GM19397 (cell line): ENCODE measurements around the gene ADGRD2.
A peak's percentile ranks its signal among the peaks of the same experiment; 100 is the strongest.
"Not testable (repeated sequence)": the region's sequence is repeated elsewhere in the genome, so short reads cannot be mapped to it uniquely, and the experiment has no call there.

Source experiments
- ATAC-seq: cut with Tn5 transposase; IDR thresholded peaks from one replicate; pipeline ENCODE4 v1.9.1; 2021; ENCODE audit warnings: mild to moderate bottlenecking, moderate library complexity; ENCODE audit not compliant: unreplicated experiment

ADGRD2 gene

DNA sequence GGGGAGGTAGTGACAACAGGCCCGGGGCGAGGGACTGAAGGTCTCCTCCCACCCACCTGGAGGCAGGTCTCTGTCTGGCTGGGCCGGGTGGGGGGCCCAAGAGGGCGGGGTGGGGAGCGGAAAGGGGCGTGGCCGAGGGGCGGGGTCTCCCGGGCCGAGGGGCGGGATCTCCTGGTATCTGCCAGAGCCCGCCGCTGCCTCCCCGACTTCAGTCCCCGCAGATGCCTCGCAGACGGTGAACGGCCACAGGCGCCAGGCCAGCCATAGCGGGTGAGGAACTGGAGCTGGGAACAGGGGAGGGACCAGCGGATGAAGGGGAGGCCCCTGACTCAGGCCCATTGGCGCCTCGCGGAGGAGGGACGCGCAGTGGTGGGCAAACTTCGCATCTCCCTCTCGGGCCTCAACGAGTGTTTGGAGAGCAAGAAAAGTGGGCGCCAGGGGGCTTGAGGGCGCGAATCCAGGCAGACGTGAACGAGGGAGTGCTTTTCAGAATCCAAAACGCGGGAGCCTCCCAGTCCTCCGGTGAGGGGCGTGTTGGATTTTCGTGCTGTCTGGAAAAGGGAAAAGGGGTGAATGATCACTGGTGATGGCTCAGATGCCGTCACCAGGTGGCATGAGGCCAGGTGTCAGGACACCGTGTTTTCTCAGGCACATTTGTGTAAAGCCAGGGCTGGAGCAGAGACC, at the start of gene ADGRD2:
Gene ADGRD2, plus strand, starts transcription at position 211 of the 684 bp plus-strand sequence. CDS start 1,216 bp downstream, outside the sequence.
- no peak for ATAC-seq

DNA sequence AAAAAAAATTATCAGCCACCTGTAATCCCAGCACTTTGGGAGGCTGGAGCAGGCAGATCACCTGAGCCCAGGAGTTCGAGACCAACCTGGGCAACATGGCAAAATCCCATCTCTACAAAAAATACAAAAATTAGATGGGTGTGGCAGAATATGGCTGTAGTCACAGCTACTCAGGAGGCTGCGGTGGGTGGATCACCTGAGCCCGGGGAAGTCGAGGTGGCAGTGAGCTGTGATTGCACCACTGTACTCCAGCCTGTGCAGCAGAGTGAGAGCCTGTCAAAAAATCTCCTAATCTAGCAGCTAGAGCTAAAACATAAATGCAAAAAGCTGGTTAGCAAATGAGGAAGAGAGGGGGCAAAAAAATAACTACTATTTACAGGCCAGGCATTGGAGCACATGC, 47.0 kb upstream of the ADGRD2 start:
- no peak for ATAC-seq

DNA sequence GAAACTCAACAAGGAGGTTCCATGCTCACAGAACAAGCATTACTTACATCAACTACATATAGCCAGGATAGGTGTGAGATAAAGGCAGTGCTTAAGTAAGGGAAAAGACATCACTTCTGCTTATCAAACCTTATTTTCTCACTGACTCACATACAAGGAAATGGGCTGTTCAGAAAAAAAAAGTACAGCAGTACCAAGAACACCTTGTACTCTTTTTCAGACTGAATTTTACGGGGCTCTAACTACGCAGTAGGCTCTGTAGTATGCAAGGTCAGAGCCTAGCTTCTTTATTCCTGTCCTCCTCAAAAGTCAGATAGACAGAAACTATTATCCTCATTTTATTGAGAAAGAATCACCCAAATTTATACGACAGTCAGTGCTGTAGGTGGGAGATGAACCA, 40.8 kb upstream of the ADGRD2 start:
- ATAC-seq, result no peak

- ATAC-seq, result no peak
These were observed 39.8 kb upstream of the ADGRD2 start for GRCh38 chr9:124410321-124410913.

DNA sequence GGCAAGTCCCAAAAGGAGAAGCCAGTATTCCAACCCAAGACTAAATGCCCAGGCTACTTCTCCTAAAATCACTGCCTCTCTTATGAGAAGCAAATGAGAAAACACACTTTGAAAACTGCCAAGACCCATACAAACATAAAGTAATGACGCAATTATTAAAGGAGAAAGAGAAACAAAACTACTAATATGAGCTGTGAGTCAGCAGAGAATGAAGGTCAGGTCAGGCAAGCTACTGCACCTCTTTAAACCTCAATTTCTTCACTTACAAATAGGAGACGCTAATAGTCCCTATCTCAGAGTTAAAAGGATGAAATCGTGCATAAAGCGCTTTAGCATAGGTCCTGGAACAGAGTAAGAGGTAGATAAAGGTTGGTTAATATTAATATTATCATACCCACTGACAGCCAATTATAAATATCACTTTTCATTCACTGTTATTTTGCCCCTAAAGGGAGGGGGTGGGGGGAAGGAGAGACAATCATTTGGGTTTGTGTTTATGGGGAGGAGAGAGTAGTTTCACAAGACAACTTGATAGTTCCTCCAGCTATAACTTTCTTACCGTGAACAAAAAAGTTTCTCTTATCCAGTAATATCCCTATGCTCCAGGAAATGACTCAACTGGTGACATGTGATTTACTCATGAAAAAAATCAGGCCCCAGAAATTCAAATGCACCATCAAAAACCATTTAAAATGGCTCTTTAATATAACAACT, 38.6 kb upstream of the ADGRD2 start:
- no peak for ATAC-seq

DNA sequence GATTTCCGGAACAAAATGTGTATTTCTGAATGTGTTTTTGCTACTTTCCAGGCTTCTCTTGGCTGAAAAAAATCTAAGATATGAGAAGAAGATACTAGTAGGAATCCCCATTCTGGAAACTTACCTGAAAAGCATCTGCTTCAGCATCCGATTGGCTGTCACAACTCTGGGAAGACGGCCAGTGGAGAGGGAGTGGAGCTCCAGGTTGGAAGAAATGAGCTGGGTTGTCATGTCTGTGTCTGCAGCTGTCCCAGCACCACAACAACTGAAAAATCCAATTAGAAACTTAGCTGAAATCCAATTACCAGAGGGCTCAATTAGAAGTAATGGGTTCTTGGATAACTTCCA, 38.0 kb upstream of the ADGRD2 start:
- no peak for ATAC-seq

DNA sequence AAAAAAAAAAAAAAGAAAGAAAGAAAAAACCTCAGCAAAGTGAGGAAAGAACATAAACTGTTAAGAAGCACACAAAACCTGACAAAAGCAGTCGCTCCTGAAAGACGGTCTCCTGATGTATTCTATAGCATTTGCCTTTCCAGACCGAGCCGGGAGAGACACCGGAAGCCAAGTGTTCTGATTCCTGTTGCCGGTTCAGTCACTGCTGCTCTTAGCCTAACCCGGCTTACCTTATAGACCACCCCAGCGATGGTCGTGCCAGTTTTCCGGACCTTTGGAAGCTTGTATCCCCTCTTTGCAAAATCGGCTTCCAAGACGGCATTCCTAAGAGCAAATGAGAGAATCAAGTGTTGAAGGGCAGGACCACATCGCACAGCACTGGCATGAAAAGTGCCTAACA, 35.6 kb upstream of the ADGRD2 start:
- ATAC-seq, result no peak

GRCh38 chr9:124415102-124415851, 35.0 kb upstream of the ADGRD2 start, which contains the start of gene PSMB7:
TSS of gene PSMB7 (minus strand) at chr9:124415442. CDS start at chr9:124415425, 17 bp downstream.
- peak; percentile 90 for ATAC-seq

DNA sequence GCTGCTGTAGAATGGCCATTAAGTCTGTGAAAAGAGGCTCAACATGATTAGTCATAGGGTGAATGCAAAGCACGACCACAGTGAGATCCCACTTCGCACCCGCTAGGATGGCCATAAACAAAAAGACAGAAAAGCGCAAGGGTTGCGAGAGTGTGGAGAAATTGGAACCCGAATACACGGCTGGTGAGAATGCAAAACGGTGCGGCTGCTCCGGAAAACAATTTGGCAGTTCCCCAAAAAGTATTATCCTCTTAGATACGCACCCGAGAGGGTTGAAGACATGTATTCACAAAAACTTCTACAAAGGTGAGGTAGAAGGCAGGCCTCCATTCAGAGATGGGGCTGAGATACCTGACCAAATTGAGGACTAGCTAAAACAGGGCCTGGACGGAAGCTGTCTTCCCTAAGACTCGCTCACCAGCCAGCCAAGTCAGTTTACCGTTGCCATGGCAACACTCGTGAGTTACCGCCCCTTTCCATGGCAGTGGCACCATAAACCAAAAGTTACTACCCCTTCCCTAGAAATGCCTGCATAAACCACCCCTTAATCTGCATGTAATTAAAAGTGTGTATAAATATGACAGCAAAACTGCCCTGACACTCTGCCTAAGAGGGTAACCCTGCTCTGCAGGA, 34.3 kb upstream of the ADGRD2 start:
- ATAC-seq, result no peak

- no peak for ATAC-seq
These were observed 30.3 kb upstream of the ADGRD2 start for GRCh38 chr9:124419832-124420489.

GRCh38 chr9:124420991-124421543, 29.2 kb upstream of the ADGRD2 start:
- no peak for ATAC-seq

GRCh38 chr9:124423155-124423554, 27.1 kb upstream of the ADGRD2 start:
- ATAC-seq, result no peak

DNA sequence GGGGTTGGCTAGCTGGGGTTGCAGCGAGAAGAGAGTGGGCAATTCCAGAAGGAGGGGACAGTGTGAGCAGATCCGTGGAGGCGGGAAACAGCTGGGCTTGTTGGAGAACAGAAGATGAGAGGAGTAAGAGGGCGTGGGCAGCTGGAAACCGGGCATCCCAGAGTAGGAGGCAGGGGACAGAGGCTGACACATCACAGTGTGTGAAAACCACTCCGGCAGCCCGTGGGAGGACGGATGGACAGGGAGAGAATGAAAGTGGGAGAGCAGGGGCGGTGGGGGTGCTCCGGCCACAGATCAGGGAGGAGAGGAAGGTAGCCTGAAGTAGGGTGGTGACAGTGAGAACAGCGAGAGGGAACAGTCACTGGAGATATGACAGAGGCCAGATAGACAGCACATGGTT, 26.7 kb upstream of the ADGRD2 start:
- no peak for ATAC-seq

GRCh38 chr9:124425733-124426132, 24.5 kb upstream of the ADGRD2 start:
- not testable (repeated sequence) for ATAC-seq

- no peak for ATAC-seq
These were observed 23.9 kb upstream of the ADGRD2 start for GRCh38 chr9:124426361-124426760.

DNA sequence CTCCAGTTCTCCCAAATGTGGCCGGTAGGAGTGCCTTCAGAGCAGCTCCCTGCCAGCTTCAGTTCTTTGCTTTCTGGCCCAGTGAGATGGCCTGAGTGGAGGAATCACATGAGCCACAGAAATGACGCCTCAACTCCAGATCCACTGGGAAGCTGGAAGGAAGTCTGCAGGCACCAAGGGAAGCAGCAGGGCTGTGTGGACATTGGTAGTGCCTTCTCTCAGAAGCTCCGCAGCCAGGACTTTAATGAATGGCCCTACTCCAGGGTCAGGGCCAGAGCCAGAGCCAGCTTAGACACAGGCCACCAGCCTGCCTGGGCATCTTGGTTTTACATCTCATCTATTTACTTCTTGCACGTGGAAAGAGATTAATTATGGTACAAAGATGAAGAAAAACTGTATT, 23.0 kb upstream of the ADGRD2 start:
- no peak for ATAC-seq

- no peak for ATAC-seq
These were observed 21.3 kb upstream of the ADGRD2 start for GRCh38 chr9:124428751-124429529.

DNA sequence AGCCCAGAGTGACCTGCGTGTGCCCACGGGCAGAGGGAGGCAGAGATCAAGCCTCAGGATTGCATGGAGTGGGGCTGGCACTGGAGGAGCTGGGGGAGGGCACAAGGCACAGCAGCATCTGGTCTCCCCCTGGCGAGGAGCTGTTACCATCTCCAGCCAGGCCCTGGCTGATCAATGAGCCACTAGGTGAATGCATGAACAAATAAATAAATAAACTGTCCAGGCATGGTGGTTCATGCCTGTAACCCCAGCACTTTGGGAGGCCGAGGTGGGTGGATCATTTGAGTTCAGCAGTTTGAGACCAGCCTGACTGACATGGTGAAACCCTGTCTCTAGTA, 20.8 kb upstream of the ADGRD2 start:
- no peak for ATAC-seq

- ATAC-seq, result no peak
These were observed 13.9 kb upstream of the ADGRD2 start for GRCh38 chr9:124436320-124436719.
